Right ventricle myocardium inferior (tissue), 1 donor: ENCODE results near the gene JAML. TPM values are rescaled to one million over a fixed set of nuclear protein-coding genes. Genes with fewer than 3 reads are reported as not detected.

Experiments
- ATAC-seq: fragments of 200-7000 bp; cut with Tn5 transposase; one replicate; pipeline ENCODE4 v1.9.1; 2020; ENCODE audit warnings: mild to moderate bottlenecking, moderate library complexity
- DNase-seq: peaks from one replicate; pipeline ENCODE4 v3.0.0; 2021; ENCODE audit errors: missing footprints
- intact Hi-C: fragments of 100-400 bp; cut with DNase I; formaldehyde crosslinking; loops from one replicate; pipeline ENCODE4 v1.11.0; 2022
- total RNA-seq: library from RNA; stranded (reverse); fragmentation: NEBNext Ultra II Directional; extraction: Animal tissue kit (Norgen Biotek cat#: 25700); gene quantifications from one replicate; pipeline ENCODE4 v1.2.1, GENCODE V29; 2021
- donor health status: DM: no; HTN: yes; CAD: no; lungs with severe emphysema.

The JAML gene
- total RNA-seq, 1 donor from 2014 or later: 3.3 TPM

- intact Hi-C loops: no loop called here
- ATAC-seq: no peak
- no peak for DNase-seq
Measured at GRCh38 chr11:118243161-118243560, 18.4 kb upstream of the JAML start.

GRCh38 chr11:118241764-118242098, 16.9 kb upstream of the JAML start:
- ATAC-seq: no peak
- DNase-seq: no peak
- intact Hi-C loops: no loop called here

- ATAC-seq: peak; percentile 70
- intact Hi-C loops: no loop called here
- no peak for DNase-seq
Measured at GRCh38 chr11:118240999-118241763, 16.4 kb upstream of the JAML start.

GRCh38 chr11:118239509-118240205, 14.8 kb upstream of the JAML start:
- intact Hi-C loops: no loop called here
- ATAC-seq (no peak), DNase-seq (no peak)

- DNase-seq (no peak), ATAC-seq (no peak)
- intact Hi-C loops: no loop called here
Measured at GRCh38 chr11:118238929-118239328, 14.1 kb upstream of the JAML start.

GRCh38 chr11:118238421-118238820, 13.6 kb upstream of the JAML start:
- ATAC-seq: no peak
- DNase-seq: no peak
- intact Hi-C loops: no loop called here

GRCh38 chr11:118236170-118236569, 11.4 kb upstream of the JAML start:
- ATAC-seq (no peak), DNase-seq (no peak)
- intact Hi-C loops: no loop called here

GRCh38 chr11:118234833-118235232, 10.0 kb upstream of the JAML start:
- intact Hi-C loops: no loop called here
- no peak for DNase-seq
- peak; percentile 64 for ATAC-seq

- ATAC-seq (no peak), DNase-seq (no peak)
- intact Hi-C loops: no loop called here
Measured at GRCh38 chr11:118233850-118234249, 9.0 kb upstream of the JAML start.

GRCh38 chr11:118233377-118233776, 8.6 kb upstream of the JAML start:
- intact Hi-C loops: no loop called here
- ATAC-seq (no peak), DNase-seq (no peak)

GRCh38 chr11:118232659-118233058, 7.8 kb upstream of the JAML start:
- no peak for DNase-seq
- no peak for ATAC-seq
- intact Hi-C loops: no loop called here

- intact Hi-C loops: no loop called here
- DNase-seq (no peak), ATAC-seq (no peak)
Measured at GRCh38 chr11:118231461-118231860, 6.7 kb upstream of the JAML start.

- DNase-seq (no peak), ATAC-seq (no peak)
- intact Hi-C loops: no loop called here
Measured at GRCh38 chr11:118230088-118230487, 5.3 kb upstream of the JAML start.

- DNase-seq (no peak), ATAC-seq (no peak)
- intact Hi-C loops: no loop called here
Measured at GRCh38 chr11:118229274-118229847, 4.5 kb upstream of the JAML start.

- intact Hi-C loops: no loop called here
- DNase-seq: no peak
- no peak for ATAC-seq
Measured at GRCh38 chr11:118227865-118228785, 3.3 kb upstream of the JAML start.

- no peak for DNase-seq
- intact Hi-C loops: no loop called here
- no peak for ATAC-seq
Measured at GRCh38 chr11:118226781-118227180, 2.0 kb upstream of the JAML start.

- DNase-seq (no peak), ATAC-seq (no peak)
- intact Hi-C loops: no loop called here
Measured at GRCh38 chr11:118226296-118226695, 1.5 kb upstream of the JAML start.

GRCh38 chr11:118223992-118224391, 819 bp downstream of the JAML start:
- ATAC-seq: peak; percentile 34
- intact Hi-C loops: no loop called here
- no peak for DNase-seq

- ATAC-seq: no peak
- intact Hi-C loops: no loop called here
- DNase-seq: no peak
Measured at GRCh38 chr11:118223570-118223969, 1.2 kb downstream of the JAML start.
